Cardiac fibroblast (primary cell): Measurements from ENCODE around the gene DOCK3.

ENCODE experiments used
- DNase-seq, 2 donors: peaks; one replicate each; pipeline versions ENCODE4 v3.0.0 to v3.0.0-alpha.2; 2010; ENCODE audit warnings: low read depth in 2 of 2
- H3K4me3 ChIP-seq, 2 donors: replicated peaks in 1 of 2; 1 replicate in 1 of 2; 2 replicates in 1 of 2; pipeline ENCODE4 v1.5.1; 2011; ENCODE audit warnings: low read depth in 2 of 2, low read length in 2 of 2, mild to moderate bottlenecking in 2 of 2, moderate library complexity in 1 of 2
- CTCF ChIP-seq: IDR thresholded peaks from one replicate; pipeline ENCODE4 v1.5.1; 2011; ENCODE audit warnings: low read depth, mild to moderate bottlenecking, low read length, inconsistent platforms

The DOCK3 gene

DNA sequence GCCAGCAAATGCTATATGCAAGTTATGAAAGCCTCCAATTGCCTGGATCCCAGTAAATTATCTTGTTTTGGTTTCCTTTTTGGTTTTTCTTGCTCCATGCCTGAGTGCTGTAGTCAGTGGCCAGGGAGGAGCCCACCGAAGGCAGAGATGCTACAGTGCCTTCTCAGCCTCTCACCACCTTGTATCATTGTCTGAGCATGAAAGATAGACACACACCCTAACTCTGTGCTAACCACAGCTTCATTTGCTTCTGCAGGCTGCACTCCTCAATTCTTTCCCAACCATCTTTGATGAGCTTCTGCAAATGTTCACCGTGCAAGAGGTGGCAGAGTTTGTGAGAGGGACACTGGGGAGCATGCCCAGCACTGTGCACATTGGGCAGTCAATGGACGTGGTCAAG lies 595.8 kb downstream of the DOCK3 start:
- no peak for TF ChIP-seq CTCF
- no peak for DNase-seq
- H3K4me3 ChIP-seq: no peak overlapping the region

GRCh38 chr3:51271172-51271571 lies 596.4 kb downstream of the DOCK3 start:
- H3K4me3 ChIP-seq: no peak overlapping the region
- no peak for DNase-seq
- TF ChIP-seq CTCF: no peak

GRCh38 chr3:51274052-51274451 lies 599.3 kb downstream of the DOCK3 start:
- no peak overlapping the region for H3K4me3 ChIP-seq
- TF ChIP-seq CTCF: no peak

DNA sequence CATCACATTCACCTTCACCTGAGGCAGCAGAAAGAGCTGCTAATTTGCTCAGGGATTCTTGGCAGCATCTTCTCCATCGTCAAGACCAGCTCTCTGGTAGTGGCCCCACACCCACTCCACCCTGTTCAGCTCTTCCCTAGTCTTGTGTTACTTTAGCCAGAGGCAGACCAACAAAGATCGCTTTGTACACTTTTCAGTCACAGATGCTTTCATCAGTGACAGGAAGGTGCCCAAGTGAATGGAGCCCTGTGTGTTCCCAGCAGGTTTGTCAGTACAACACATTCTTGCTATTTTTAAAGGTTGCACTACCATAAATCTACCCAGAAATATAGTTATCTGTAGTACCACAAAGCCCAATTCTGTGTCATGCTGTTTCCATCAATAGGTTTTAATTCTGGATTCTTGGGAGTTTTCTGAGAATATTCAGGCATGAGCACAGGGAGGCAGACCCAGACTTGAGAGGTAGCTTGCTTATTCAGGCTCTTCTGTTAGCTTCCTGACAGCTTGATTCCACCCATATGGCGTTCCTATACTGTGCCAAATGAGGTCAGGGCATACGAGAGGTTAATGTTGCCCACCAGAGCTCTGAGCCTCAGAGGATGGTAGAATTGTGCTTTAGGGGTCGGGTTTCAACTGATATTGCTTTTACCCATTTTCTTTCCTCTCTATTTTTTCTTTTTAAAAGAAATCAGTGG lies 600.5 kb downstream of the DOCK3 start:
- no peak for TF ChIP-seq CTCF
- no peak for DNase-seq
- H3K4me3 ChIP-seq: no peak overlapping the region

More at GRCh38 chr3:51274052-51274451, 599.3 kb downstream of the DOCK3 start:
- DNase-seq: no peak

- TF ChIP-seq CTCF: no peak
- no peak for DNase-seq
- no peak overlapping the region for H3K4me3 ChIP-seq
Observed at GRCh38 chr3:51276046-51276445, 601.3 kb downstream of the DOCK3 start.

GRCh38 chr3:51279448-51279847 lies 604.7 kb downstream of the DOCK3 start:
- no peak for DNase-seq
- no peak for TF ChIP-seq CTCF
- H3K4me3 ChIP-seq: no peak overlapping the region

- TF ChIP-seq CTCF: no peak
- no peak for DNase-seq
- H3K4me3 ChIP-seq: no peak overlapping the region
Observed at GRCh38 chr3:51280176-51280575, 605.4 kb downstream of the DOCK3 start.
